DMS153 treated with DMSO at 0.1 percent for 48 hours (cell line): Measurements from ENCODE around the gene CREBL2.
"Not testable (repeated sequence)": the region's sequence is repeated elsewhere in the genome, so short reads cannot be mapped to it uniquely, and the experiment has no call there.

ENCODE experiments used
- DNase-seq: peaks from one replicate; lab custom pipeline; 2025; ENCODE audit not compliant: unreplicated experiment; lab: John Stamatoyannopoulos, UW

CREBL2 gene

GRCh38 chr12:12611512-12612306, at the start of gene CREBL2:
Gene CREBL2, plus strand, starts transcription at chr12:12611876. Its CDS starts 297 bp downstream, at chr12:12612173.
- peak; percentile 97 for DNase-seq

- no peak for DNase-seq
These were observed 49.6 kb upstream of the CREBL2 start for GRCh38 chr12:12562016-12562483.

DNA sequence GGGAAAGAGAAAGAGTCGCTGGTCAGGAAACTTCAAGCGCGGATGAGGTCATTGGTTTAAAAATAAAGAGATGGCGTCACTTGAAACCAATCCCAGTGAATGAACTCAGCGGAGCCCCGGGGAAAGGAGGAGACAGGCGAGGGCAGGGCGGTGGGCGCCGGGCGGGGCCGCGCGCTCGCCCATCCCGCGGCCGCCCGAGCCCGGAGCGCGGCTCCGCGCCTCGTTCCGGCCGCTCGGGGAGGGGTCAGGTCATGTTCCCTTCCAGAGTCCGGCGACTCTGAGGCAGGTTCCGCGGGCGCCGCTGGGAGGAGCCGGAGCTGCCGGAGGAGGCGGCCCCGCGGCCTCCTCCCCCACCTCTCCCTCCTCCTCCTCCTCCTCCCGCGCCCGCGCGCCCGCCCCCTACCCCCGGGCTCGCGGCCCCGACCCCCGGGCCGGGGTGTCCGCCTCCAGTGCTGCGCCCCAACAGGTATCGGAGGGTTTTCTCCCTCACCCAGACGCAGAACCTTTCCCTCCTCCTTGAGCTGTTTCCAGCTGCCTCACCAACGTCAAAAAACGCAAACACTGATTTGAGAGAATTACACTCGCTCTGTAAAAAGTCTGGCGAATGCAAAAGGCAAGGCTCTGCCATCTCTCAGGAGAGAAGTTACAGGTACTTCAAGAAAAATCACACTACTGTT, 49.0 kb upstream of the CREBL2 start, which contains the start of gene DUSP16:
Gene DUSP16, minus strand, starts transcription at position 279 of the 677 bp plus-strand sequence. CDS start 41,765 bp downstream, outside the sequence.
- DNase-seq: peak; percentile 92

- peak; percentile 18 for DNase-seq
These were observed 48.3 kb upstream of the CREBL2 start for GRCh38 chr12:12563290-12563928.

DNA sequence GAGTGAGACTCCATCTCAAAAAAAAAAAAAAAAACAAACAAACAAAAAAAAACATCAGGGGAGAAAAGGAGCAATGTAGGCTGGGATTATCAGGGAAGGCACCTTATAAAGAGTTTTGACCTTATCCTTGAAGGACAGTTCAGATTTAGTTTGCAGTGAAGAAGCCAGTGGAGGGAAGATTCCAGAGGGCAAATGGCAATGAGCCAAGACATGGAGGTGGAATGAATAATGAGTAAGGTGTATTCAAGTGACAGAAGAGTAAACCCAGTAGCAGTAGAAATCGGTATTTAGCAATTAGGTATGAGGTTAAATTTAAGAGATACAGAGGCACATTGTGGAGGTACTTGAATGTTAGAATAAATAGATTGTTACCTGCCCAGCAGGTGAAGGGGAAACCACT, 46.8 kb upstream of the CREBL2 start:
- no peak for DNase-seq

- not testable (repeated sequence) for DNase-seq
These were observed 45.7 kb upstream of the CREBL2 start for GRCh38 chr12:12565971-12566370.

GRCh38 chr12:12572659-12573058, 39.0 kb upstream of the CREBL2 start:
- DNase-seq: no peak

DNA sequence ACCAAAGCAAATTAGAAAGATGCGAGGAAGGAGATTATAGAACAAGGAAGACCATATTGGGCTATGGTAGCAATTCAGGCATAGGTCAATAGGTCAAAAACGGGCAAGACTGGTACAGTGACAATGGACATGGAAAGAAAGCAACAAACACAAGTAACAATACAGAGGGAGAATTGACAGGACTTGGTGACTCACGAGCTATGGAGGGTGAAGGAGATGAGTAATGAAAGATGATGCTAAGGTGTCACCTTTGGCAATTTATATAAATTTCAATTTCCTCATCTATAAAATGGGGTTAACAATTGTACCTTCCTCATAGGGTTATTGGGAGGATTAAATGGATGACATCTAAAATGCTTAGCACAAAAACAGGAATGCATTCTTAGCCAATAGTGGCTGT, 33.9 kb upstream of the CREBL2 start:
- no peak for DNase-seq

DNA sequence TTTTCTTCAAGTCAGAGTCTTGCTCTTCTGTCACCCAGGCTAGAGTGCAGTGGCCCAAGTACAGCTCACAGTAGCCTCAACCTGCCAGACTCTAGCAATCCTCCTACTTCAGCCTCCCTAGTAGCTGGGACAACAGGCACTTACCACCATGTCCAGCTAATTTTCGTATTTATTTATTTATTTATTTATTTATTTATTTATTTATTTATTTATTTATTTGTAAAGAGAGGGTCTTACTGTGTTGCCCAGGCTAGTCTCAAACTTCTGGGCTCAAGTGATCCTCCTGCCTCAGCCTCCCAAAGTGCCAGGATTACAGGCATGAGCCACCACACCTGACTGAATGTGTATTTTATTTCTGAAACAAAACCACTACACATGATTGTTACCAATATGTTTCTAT, 31.0 kb upstream of the CREBL2 start:
- DNase-seq: not testable (repeated sequence)

GRCh38 chr12:12582193-12582881, 29.3 kb upstream of the CREBL2 start:
- DNase-seq: no peak

- no peak for DNase-seq
These were observed 28.8 kb upstream of the CREBL2 start for GRCh38 chr12:12582895-12583303.

- DNase-seq: no peak
These were observed 28.0 kb upstream of the CREBL2 start for GRCh38 chr12:12583510-12584178.

DNA sequence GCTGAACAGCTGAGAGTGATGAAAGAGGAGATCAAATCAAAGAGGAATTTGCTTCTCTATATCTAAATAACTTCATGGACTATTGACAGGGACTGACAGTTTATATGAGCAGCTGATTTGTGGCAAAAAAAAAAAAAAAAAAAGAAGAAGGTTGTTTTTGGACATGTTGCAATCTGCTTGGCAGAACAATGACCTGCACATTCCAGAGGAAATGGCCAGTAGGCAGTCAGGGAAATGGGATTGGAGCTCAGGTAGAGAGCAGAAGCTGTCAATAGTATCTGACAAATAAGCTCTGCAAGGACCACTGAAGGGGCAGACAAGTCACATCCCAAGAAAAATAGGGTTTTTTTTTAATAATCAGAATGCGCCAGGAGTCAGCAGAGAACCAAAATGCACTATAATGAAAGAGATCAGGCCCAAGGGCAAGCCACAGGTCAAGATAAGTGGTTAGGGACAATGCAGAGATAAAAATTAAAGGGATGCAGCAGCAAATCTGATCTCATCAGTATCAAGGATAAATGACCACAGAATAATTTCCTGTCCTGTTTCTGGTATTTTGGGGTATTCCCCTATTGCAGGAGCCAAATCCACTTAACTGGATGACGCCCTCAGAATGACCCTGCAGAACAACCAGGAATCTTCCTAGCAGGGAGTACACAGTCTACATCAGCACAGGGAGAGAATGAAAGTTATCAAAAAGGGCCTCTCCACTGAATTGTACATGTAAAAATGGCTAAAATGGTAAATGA, 26.4 kb upstream of the CREBL2 start:
- DNase-seq: no peak

- DNase-seq: no peak
These were observed 24.6 kb upstream of the CREBL2 start for GRCh38 chr12:12586879-12587675.

DNA sequence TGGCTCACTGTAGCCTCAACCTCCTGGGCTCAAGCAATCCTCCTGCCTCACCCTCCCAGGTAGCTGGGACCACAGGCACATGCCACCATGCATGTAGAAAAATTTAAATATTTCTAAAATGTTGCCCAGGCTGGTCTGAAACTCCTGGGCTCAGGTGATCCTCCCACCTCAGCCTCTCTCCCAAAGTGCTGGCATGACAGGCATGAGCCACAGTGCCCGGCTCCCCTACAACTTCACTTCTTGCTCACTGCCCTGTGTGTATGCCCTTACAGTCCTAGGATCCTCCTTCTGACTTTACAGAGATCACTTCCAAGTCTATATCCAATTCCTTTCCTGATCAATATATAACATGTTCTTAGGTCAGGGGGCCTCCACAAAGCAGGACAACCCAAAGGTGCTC, 23.8 kb upstream of the CREBL2 start:
- DNase-seq: no peak

- DNase-seq: not testable (repeated sequence)
These were observed 23.2 kb upstream of the CREBL2 start for GRCh38 chr12:12588436-12588835.

- no peak for DNase-seq
These were observed 20.7 kb upstream of the CREBL2 start for GRCh38 chr12:12590961-12591360.

GRCh38 chr12:12592930-12593329, 18.7 kb upstream of the CREBL2 start:
- no peak for DNase-seq

DNA sequence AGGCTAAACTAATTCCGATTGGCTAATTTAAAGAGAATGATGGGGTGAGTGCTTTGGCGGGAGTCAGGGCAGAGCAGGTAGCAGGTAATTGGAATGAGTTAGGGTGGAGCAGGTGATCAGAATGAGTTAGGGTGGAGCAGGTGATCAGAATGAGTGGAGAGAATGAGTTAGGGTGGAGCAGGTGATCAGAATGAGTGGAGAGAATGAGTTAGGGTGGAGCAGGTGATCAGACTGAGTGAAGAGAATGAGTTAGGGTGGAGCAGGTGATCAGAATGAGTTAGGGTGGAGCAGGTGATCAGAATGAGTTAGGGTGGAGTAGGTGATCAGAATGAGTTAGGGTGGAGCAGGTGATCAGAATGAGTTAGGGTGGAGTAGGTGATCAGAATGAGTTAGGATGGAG, 15.7 kb upstream of the CREBL2 start:
- DNase-seq: not testable (repeated sequence)
